Measurements from ENCODE around the gene POLA2.

POLA2 gene

DNA sequence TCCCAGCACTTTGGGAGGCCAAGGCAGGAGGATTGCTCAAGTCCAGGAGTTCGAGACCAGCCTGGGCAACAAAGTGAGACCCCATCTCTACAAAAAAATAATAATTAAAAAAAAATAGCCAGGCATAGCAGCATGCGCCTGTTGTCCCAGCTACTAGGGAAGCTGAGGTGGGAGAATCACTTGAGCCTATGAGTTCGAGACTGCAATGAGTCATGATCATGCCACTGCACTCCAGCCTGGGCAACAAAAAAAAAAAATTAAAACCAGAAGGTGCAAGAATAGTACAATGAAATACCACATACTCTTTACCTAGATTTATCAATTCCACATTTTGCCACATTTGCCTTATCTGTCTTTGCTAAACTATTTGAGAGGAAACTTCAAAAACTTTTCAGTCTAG, 80.1 kb downstream of the POLA2 start:
- DNase-seq, result no peak
